Right kidney (tissue), 1 donor: Measurements from ENCODE around the gene CHD3.
A peak's percentile ranks its signal among the peaks of the same experiment; 100 is the strongest.

Experiments
- DNase-seq: peaks from one replicate; pipeline ENCODE4 v3.0.0-alpha.2; 2016

The CHD3 gene

DNA sequence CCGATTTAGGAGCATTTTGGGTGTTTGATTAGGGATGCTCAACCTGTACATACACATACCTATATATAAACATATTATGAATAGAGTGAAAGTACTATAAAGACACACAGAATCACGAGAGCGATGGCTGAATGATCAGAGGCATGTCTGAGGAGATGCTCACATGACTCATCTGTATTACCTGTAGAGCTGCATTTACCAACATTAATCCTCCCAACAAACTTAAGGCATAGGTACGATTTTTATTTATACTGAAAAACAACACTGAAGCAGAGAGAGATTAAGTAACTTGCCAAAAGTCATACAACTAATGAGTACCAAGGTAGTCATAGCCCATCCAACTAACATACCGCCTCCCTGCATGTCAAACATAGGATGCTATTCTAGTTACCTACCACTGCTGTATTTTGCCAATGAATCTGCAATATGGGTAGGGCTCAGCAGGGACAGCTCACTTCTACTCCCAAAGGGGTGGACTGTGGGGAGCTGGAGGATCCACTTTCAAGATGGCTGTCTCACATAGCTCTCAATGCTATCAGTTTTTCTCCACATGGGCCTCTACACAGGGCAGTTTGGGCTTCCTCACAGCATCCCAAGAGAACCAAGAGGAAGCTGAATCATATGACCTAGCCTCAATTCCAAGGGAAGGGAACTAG lies 23.5 kb upstream of the CHD3 start:
- no peak for DNase-seq

DNA sequence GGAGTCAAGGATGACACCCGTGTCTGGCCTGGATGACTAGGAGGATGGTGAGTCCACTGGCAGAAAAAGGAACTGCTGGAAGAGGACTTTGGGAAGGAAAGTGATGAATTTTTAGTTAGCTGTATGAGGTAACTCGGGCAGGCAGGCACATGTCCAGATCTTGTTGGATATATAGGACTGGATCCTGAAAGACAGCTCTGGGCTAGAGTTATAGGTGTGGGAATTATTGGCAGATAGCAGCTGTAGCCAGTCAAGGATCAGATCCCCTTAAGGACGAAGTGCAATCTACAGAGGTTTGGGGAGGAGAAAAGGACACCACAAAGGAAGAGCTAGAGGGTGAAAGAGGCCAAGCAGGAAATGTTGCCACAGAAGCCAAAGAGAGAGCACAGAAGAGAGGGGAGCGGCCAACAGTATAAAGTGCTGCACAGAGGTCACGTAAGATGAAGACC lies 20.7 kb upstream of the CHD3 start:
- no peak for DNase-seq

DNA sequence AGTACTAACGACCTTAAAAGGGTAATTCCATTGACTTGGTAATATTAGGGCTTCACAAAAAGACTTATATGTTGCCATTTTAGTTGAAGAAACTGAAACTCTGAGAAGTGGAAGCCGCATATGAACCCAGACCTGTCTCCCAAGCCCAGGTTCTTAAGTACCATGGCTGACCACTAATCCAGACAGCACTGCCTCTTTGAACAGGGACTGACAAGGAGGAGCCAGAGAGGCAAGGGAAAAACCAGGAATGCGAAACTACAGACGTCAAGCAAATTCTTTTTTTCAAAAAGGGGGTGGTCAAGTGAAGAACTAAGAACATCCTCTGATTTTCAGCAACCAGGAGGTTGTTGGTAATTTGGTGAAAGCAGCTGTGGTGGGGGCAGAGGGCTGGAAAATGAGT lies 15.5 kb upstream of the CHD3 start:
- DNase-seq: no peak

DNA sequence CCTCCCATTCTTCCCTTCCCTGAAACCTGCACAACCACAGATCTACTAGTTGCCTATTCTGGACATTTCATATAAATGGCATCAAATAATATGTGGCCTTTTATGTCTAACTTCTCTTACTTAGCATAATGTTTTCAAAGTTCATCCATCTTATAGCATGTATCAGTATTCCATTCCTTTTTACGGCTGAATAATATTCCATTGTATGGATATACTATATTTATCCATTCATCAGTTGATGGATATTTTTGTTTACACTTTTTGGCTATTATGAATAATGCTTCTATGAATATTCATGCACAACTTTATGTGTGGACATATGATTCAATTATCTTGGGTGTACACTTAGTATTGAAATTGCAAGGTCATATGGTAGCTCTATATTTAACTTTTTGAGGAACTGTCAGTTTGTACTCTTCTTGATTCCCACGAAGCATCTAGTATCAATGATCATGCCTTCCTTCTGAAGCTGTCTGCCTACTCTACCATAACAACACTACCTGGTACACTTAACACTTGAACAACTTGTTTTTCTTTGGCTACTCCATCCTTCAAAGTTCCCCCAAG lies 12.7 kb upstream of the CHD3 start:
- DNase-seq: no peak

DNA sequence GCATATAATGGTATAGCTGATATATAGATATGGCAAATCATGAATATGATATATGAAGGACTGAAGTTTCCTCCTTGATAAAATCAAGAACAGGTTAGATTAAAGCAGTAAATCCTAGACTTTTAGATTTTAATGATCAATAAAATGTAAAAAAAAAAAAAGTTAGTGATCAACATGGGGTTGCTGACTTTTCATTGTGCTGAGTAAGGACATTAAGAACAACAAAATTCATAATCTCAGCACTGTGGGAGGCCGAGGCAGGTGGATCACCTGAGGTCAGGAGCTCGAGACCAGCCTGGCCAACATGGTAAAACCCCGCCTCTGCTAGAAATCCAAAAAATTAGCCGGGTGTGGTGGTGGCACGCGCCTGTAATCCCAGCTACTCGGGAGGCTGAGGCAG lies 10.4 kb upstream of the CHD3 start:
- no peak for DNase-seq

DNA sequence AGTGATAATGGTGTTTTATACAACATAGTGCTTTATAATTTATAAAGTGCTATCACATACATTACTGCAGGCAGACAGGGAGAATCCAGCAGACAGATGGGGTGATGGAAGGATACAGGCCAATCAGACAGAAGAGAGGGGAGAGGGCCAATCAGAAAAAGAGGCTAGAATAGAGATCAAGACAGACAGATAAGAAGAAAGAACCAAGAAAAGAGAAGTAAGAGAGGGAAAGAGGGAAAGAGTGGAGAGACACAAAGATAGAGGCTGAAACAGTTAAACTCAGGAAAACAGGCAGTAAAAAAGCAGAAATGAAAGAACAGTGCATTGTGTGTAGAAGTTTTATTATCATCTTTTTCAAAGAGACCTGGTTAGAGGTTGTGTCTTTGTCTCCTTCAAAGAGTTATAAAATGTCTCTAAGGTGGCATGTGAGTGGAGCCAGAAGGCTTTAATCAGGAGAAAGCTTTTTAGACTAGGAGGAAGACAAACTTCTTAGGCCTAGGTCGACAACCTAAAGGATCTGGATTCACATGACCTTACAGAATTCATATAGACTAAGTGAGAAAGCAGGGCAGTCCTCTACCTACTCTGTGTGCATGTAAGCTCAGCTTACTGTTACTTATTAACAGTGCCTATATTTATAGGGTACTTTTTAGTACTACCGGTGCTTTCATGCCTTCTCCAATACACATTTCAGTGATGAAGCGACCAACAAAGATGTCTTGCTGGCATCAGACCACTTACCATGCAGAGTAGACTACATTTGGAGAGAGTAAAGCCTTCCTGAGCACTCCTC lies 8.3 kb upstream of the CHD3 start:
- no peak for DNase-seq

DNA sequence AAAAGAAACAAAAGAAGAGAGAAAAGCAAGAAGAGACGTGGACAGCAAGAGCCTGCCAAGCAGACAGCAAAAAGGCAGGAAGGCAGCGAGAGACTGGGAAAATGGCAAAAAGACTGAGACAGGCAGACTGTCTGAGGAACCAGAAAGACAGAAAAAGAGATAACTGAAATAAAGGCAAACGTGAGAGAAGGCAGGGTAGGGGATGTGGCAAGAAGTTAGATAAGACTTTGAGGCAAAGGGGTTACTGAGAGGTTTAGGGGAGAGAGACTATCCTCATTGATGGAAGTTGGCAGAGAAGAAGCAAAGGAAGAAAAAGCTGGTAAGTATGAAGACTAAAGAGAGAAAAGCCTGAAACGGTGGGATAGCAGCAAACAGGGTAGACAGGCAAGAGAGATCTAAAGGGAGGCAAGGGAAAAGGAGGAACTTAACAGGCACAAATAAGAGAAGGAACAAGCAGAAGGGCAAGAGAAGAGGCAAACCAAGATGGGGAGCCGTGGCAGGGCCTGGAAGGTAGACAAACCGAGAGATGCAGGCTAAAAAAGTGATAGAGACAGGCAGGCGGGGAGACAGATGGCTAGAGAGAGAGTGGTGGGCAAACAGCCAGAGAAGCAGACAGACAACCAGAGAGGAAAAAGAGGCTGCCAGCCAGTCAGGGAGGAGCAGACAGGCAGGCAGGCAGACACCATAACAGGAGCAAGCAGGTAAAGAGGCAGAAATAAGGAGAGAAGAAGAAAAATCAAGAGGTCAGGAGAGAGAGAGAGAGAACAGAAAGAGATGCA lies 7.1 kb upstream of the CHD3 start:
- no peak for DNase-seq

DNA sequence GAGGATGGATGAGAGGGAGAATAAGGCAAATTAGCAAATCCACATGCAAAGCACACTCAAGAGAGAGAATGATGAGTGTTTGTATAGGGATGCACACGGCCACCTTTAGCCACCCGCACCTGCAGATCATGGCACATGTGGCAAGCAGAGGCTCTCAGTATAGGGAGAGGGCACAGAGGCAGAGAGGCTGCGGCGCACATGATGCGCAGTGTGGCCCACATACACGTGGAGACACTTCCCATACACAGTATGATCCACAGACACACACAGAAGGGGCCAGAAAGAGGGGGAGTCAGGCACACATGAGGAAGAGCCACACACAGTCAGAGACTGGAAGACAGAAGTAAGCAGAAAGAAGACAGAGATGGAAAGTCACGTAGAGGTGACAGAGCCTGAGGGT lies 6.5 kb upstream of the CHD3 start:
- DNase-seq: no peak

DNA sequence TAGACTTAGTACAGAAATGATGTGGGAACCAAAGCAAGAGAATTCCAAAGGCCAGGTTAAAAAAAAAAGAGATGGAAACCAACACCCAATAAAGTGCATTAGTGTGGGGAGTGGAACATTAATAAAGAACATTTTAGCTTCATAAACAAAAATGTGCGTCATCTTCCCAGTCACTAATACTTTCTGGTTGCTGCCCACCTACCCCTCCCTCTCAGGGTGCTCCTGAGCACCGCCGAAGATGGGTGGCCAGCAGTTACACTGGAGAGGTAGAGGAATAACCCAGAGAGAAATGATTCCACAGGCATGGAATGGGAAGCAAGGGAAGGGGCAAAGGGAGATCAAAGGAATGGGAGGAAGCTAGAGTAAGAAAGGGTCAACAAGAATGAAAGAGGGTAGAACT lies 6.0 kb upstream of the CHD3 start:
- DNase-seq: no peak

DNA sequence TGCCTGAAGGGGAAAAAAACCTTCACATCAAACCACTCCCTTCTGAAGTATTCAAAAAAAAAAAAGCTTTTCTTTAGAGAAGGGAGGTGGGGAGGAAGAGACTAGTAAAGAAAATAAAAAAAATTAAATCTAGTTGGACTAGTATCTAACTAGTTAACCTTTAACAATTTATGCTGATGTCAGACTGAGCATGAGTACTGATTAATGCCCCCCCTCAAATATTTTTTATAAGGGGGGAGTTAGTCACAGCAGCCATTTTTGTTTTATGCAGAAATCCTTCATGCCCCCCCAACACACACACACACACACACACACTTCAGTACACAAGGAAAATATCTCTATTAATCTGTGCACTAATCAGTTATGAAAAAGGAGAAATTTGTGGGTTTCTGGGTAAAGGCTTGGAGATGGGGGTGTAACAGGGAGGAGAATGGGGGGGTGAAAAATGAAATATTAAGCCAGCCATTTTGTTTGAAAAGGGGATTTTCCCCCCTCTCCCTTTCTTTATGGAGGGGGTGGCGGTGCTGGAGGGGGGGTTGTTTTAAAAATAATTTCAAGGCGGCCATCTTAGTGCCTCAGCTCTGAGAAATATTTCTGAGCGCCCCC lies 4.7 kb upstream of the CHD3 start:
- peak; percentile 67 for DNase-seq

DNA sequence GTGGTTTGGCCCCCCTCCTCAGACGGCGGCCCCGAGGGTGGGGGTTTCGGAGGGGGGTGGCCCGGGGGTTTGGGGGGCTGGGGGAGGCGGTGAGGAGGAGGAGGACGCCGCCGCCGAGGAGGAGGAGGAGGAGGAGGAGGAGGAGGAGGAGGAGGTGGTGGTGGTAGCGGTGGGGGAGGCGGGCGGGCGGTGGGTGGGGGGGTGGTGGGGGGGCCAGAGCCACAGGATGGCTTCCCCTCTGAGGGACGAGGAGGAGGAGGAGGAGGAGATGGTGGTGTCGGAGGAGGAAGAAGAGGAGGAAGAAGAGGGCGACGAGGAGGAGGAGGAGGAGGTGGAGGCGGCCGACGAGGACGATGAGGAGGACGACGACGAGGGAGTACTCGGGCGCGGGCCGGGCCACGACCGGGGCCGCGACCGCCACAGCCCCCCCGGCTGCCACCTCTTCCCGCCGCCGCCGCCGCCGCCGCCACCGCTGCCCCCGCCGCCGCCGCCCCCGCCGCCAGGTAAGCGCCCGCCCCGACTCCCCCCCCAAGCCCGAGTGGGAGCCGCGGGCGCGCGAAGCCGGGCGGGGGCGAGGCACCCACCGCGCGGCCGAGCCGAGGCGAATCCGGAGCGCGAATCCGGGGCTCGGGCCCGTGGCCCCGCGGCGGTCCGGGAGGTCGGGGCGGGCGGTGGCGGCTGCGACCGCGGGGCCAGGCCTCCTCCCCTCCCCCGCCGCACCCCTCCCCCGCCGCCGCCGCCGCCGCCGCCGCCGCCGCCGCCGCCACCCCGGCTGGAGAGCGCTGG lies 3.8 kb upstream of the CHD3 start:
- peak; percentile 64 for DNase-seq

DNA sequence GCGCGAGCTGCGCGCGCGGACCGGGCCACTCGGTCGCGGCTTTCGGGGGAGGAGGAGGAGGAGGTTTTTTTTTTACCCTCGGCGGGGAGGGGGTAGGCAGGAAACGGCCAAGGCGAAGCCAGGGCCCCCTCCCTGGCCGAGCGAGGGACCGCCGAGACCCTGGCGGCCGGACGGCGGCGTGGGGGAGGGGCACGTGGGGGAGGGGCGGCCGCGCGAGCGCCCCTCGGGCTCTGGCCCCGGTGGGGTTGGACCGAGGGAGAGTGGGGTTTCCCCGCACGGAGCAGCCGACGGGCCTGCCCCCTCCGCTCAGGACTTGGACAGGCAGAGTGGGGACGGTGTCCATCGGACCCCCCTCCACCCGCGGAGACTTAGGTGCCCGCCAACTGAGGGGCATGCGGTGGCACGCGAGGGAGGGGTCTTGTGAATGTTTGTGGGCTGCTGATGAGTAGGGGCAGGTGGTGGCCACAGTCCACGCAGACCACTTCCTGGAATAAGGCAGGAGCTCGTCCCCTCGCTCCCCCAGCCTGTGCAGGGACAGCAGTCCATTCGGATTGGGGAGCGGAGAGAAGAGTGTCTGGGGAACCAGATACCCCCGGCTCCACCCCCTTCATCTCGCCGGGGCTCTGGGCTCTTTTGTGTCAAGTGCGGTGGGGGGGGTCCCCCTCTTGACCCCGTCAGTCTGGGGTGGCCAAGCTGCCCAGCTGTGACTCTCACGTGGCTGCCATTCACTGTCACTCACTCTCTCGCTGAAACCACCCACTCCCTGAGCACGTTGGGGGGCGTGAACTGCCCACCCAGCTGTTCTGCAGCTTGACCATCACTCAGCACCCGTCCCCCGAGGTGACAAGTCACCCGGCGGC lies 3.0 kb upstream of the CHD3 start:
- DNase-seq: peak; percentile 88

DNA sequence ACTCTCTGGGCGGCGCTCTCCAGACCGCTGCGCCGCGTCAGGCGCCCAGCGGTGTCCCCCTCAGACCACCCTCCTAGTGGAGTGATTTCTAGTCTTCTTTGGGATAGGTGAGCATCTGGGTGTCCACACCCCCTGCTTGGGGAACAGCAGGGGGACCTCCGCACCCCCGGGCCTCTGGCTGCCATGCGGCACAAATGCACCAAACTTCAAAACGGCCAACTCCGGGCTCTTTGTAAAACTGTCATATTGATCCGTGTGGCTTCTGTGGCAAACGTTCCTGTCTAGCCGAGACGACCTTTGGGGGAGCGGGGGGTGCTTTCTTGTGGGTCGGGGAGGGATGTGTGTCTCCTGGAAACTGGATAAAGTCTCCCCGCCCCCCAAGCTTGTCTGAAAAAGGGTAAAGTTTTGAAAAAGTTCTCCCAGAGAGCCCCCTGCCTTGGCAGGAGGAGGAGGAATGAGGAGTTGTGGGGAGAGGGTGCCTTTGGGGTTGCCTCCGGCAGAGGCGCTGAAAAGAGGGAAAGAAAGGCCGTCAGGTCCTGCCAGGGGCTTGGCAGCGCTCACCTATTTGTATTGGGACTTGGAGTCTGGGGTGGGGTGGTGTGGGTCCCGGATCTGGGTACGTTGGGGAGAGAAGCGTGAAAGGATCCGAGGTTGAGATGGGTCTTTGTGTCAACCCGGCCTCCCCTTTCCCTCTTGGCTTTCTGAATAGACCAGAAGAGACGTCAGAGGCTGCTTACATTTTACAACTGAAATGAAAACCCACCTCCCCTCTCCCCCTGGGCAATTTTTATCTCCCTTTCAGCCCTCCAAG lies 2.2 kb upstream of the CHD3 start:
- peak; percentile 73 for DNase-seq

DNA sequence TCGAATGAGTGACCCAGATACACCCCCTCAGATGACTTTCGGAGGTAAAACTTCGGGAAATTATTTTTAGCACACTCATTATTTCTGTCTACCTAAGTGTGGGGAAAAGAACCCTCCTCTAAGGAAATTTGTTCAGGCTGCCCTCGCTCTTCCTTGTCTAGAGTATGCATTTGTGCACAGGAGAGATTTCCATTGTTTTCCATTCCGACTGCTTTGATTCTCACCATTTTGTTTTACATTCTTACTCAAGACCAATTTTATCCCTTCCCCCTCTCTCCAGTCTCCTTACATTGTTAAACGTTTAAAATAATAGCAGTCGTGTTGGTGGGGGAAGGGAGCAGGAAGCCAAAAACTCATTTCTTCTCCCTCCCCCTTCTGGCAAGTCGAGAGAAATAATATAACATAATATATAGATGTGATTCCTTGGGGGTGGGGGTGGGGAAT lies 1.5 kb upstream of the CHD3 start:
- DNase-seq: no peak

DNA sequence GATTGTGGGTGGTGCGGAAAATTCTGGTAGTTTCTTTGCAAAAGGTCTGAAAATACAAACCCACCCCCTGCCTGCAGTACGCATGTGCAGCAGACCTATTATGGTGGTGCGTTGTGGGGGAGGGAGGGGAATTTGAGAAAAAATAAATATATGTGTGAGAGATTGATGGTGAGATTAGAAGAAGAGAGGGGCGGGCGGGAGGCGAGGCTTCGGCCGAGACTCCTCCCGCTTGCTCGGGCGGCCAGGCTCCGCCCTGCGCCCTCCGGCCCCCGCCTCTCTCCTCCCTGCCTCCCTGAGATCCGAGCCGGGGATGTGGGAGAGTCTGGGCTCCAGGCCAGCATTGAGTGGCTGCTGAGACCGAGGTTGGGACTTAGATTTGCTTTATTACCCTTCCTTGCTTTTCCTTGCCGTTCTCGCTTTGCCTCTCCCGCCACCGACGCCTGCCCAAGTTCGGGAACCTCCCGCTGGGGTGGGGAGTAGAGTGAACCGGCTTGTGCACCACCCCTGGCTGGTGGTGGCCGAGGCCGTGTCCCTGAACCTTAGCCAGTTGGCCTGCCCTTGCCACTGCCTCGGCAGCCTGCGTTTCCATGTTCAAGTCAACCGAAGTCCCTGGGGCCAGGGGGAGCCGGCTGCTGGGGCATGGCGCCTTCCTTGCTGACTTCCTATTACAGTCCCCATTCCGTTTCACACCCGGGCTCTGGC lies 956 bp upstream of the CHD3 start:
- DNase-seq: peak; percentile 93

DNA sequence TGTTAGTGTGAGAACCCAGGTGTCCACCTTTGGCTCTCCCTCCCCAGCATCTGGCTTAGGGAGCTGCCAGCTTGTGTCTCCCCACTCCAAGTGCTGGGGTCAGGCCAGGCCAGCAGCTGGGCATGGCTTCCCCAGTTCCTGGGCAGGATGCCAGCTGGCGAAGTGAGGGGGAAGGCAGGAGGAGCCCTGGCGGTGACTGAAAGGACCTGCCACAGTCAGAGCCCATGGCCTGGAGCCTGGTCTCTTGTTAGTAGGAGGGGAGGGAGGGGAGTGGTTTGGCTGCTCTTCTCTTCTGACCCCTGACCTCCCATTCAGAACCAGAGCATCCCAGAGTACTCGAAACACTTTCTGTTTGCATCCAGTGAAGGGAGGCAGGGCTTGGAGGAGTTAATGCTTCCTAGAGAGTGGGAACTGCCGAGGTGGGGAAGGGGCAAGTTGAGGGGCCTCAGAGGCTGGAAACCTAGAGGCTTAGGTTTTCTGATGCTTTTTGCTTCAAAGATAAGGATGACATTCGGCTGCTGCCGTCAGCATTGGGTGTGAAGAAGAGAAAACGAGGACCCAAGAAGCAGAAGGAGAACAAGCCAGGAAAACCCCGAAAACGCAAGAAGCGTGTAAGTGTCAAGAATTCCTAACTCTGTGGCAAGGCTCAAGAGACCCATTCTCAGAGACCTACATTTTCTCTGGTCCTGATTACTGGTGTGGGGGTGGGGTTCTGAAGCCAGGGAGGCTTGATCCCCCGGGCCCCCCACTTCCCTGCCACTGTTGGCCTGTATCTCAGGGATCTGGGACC lies 772 bp downstream of the CHD3 start:
- DNase-seq: peak; percentile 63

DNA sequence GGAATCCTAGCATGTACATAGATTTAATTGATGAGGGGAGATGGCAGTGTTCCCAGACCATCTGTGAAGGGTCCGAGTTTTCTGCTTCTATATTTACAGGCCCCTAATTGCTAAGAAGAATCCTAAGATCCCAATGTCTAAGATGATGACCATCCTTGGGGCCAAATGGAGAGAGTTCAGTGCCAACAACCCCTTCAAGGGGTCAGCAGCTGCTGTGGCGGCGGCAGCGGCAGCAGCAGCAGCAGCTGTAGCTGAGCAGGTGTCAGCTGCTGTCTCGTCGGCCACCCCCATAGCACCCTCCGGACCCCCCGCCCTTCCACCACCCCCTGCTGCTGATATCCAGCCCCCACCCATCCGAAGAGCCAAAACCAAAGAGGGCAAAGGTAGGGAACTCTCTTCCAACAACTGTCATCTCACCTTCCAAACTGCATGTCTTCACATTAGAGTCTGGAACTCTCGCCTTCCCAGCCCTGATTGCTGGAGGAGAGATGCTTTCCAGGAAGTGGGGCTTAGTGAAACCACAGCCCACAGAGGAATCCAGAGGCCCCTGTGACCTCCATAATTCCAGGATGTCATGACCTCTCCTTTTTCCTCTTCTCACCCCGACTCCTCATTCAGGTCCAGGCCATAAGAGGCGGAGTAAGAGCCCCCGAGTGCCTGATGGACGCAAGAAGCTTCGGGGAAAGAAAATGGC lies 4.7 kb downstream of the CHD3 start:
- no peak for DNase-seq

DNA sequence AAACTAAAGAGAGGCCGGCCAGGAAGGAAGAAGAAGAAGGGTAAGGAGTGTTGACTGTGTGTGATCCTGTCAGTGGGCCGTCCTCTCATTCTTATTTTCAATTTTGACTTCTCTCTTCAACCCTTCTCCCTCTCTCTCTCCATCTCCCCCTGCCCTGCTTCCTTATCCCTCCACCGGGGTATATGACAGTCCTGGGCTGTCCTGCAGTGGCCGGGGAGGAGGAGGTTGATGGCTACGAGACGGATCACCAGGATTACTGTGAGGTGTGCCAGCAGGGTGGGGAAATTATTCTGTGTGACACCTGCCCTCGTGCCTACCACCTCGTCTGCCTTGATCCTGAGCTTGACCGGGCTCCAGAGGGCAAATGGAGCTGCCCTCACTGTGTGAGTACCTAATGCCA lies 5.6 kb downstream of the CHD3 start:
- DNase-seq: no peak
